SU-DHL-6 (cell line): ENCODE measurements around the gene PLA1A.

ENCODE experiments used
- EZH2phosphoT487 ChIP-seq: fragments of 200-600 bp; sonication (generic), shearing (Covaris generic); conservative IDR thresholded peaks from 2 replicates; pipeline ENCODE4 v1.6.1; 2018; ENCODE audit warnings: mild to moderate bottlenecking, antibody characterized with exemption, low read length, moderate library complexity, mixed read lengths
- TF ChIP-seq, protein P1 (sequence below): fragments of 200-600 bp; sonication (generic); IDR thresholded peaks from one replicate; pipeline ENCODE4 v1.5.1; 2017; ENCODE audit warnings: antibody characterized with exemption, mild to moderate bottlenecking, low read length, moderate library complexity; ENCODE audit not compliant: insufficient read depth, poor library complexity, severe bottlenecking

DNA sequence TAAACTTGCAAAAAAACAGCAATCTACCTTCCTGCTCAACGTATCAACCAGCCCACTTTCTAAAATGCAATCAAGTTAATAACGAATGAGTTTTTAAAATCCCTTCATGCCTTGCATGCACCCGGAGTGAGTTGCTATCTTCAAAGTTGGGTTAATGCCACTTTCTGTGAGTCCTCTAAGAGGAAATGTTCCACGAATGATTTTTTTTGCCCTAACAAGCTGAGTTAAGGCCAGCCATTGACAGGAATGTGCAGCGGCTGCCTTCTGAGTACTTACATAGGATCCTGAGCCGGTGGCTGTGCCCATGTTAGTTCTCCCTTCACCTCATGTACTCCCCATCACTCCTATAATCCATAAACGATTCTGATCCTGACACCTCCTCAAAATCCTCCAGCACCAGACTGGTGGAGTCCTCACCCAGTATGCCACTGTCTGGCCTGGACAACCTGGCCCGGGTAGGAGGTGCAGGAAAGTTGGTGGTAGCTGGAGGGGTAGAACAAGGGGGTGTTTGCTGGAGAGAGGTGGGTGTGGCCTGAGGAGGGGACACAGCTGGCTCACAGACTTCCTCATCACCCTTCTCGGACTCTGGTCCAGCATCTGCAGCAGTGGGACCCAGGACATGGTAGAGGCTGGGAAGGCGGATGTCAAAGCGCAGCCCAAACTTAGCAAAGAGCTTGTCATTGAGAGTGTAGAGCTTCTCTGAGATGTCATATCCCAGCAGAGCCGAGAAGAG lies 50.3 kb downstream of the PLA1A start:
- TF ChIP-seq, protein P1, sequence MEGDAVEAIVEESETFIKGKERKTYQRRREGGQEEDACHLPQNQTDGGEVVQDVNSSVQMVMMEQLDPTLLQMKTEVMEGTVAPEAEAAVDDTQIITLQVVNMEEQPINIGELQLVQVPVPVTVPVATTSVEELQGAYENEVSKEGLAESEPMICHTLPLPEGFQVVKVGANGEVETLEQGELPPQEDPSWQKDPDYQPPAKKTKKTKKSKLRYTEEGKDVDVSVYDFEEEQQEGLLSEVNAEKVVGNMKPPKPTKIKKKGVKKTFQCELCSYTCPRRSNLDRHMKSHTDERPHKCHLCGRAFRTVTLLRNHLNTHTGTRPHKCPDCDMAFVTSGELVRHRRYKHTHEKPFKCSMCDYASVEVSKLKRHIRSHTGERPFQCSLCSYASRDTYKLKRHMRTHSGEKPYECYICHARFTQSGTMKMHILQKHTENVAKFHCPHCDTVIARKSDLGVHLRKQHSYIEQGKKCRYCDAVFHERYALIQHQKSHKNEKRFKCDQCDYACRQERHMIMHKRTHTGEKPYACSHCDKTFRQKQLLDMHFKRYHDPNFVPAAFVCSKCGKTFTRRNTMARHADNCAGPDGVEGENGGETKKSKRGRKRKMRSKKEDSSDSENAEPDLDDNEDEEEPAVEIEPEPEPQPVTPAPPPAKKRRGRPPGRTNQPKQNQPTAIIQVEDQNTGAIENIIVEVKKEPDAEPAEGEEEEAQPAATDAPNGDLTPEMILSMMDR, result no peak
- no peak for TF ChIP-seq EZH2phosphoT487
